HL-60 (cell line): ENCODE results near the gene TEX13A.
A peak's percentile ranks its signal among the peaks of the same experiment; 100 is the strongest.

ENCODE experiments used
- DNase-seq, 2 experiments: peaks; one replicate each; pipeline ENCODE4 v3.0.0-alpha.2; 2010 to 2020; ENCODE audit warnings: low read depth in 1 of 2, low spot score in 1 of 2
- H3K27ac ChIP-seq: fragments of 250-450 bp; sonication (Bioruptor Pico); replicated peaks from 2 replicates; pipeline ENCODE4 v1.5.1; 2020; ENCODE audit warnings: mild to moderate bottlenecking, moderate library complexity
- H3K27me3 ChIP-seq: fragments of 250-450 bp; sonication (Bioruptor Pico); 2 replicates; pipeline ENCODE4 v1.5.1; 2021; ENCODE audit warnings: mild to moderate bottlenecking, moderate library complexity; ENCODE audit not compliant: insufficient read depth, poor library complexity, severe bottlenecking
- H3K4me3 ChIP-seq: replicated peaks from 2 replicates; pipeline ENCODE4 v1.5.1; 2011; ENCODE audit warnings: mild to moderate bottlenecking, control low read depth, low read length; ENCODE audit not compliant: insufficient read depth
- GABPA ChIP-seq: IDR thresholded peaks from 2 replicates; pipeline ENCODE4 v1.6.1; 2012; ENCODE audit warnings: low read depth
- POLR2AphosphoS5 ChIP-seq: IDR thresholded peaks from 2 replicates; pipeline ENCODE4 v1.6.1; 2012; ENCODE audit warnings: low read depth
- SPI1 ChIP-seq: IDR thresholded peaks from 2 replicates; pipeline ENCODE4 v1.6.1; 2012; ENCODE audit warnings: low read depth, mild to moderate bottlenecking, borderline replicate concordance
- TF ChIP-seq, protein P1 (sequence below): IDR thresholded peaks from one replicate; pipeline ENCODE4 v1.5.1; 2011; ENCODE audit warnings: low read length, control low read depth, inconsistent platforms; ENCODE audit not compliant: insufficient read depth
- TF ChIP-seq, protein P2 (sequence below): IDR thresholded peaks from 2 replicates; pipeline ENCODE4 v1.6.1; 2012; ENCODE audit warnings: low read depth; ENCODE audit not compliant: insufficient replicate concordance

The TEX13A gene

DNA sequence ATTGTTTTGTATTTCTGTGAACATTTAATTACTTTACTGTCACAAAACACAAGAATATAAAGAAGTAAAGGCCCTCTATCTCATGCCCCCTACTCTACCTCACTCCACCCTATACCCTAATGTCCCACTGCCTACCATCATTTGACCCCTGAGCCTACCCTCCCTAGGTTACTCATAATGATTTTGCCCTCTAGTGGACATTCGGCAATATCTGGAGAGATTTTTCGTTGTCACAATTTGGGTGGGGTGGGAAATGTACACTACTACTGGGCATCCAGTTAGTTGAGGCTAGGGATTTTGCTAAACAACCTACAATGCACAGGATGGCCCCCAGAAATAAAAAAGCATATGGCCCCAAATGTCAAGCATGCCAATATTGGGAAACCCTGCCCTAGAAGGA is 10.2 kb downstream of the TEX13A start:
- TF ChIP-seq POLR2AphosphoS5 (no peak), GABPA (no peak), SPI1 (no peak)
- TF ChIP-seq, protein P1, sequence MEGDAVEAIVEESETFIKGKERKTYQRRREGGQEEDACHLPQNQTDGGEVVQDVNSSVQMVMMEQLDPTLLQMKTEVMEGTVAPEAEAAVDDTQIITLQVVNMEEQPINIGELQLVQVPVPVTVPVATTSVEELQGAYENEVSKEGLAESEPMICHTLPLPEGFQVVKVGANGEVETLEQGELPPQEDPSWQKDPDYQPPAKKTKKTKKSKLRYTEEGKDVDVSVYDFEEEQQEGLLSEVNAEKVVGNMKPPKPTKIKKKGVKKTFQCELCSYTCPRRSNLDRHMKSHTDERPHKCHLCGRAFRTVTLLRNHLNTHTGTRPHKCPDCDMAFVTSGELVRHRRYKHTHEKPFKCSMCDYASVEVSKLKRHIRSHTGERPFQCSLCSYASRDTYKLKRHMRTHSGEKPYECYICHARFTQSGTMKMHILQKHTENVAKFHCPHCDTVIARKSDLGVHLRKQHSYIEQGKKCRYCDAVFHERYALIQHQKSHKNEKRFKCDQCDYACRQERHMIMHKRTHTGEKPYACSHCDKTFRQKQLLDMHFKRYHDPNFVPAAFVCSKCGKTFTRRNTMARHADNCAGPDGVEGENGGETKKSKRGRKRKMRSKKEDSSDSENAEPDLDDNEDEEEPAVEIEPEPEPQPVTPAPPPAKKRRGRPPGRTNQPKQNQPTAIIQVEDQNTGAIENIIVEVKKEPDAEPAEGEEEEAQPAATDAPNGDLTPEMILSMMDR, result no peak
- TF ChIP-seq, protein P2, sequence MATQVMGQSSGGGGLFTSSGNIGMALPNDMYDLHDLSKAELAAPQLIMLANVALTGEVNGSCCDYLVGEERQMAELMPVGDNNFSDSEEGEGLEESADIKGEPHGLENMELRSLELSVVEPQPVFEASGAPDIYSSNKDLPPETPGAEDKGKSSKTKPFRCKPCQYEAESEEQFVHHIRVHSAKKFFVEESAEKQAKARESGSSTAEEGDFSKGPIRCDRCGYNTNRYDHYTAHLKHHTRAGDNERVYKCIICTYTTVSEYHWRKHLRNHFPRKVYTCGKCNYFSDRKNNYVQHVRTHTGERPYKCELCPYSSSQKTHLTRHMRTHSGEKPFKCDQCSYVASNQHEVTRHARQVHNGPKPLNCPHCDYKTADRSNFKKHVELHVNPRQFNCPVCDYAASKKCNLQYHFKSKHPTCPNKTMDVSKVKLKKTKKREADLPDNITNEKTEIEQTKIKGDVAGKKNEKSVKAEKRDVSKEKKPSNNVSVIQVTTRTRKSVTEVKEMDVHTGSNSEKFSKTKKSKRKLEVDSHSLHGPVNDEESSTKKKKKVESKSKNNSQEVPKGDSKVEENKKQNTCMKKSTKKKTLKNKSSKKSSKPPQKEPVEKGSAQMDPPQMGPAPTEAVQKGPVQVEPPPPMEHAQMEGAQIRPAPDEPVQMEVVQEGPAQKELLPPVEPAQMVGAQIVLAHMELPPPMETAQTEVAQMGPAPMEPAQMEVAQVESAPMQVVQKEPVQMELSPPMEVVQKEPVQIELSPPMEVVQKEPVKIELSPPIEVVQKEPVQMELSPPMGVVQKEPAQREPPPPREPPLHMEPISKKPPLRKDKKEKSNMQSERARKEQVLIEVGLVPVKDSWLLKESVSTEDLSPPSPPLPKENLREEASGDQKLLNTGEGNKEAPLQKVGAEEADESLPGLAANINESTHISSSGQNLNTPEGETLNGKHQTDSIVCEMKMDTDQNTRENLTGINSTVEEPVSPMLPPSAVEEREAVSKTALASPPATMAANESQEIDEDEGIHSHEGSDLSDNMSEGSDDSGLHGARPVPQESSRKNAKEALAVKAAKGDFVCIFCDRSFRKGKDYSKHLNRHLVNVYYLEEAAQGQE, result no peak
- DNase-seq, result no peak

DNA sequence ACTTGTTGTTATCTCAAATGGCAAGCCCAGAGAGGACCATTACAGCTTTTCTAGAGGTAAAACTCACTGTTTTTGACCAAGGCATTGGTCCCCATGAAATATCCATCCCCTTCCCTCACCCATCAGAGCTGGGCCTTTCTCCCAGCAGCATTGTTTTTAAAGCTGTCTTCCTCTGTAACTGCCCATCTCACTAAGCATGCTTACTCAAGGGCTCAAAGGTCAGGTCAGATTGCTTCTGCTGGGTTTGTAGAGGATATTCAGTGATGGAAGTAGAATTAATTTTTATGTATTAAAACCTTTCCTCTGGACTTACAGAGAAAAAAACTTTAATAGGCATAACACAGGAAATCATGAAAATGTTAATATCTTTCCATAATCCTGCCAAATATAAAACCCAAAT is 11.1 kb downstream of the TEX13A start:
- no peak overlapping the region for H3K4me3 ChIP-seq
- H3K27me3 ChIP-seq, result no peaks in the 10 kb centered on the region
- TF ChIP-seq POLR2AphosphoS5 (no peak), GABPA (no peak), SPI1 (no peak)
- TF ChIP-seq, protein P2, result no peak
- TF ChIP-seq, protein P1, result no peak
- DNase-seq, result no peak
- no peak overlapping the region for H3K27ac ChIP-seq

More for the DNA sequence above, 10.2 kb downstream of the TEX13A start:
- Histone ChIP-seq H3K27ac (no peak overlapping the region), H3K27me3 (no peaks in the 10 kb centered on the region), H3K4me3 (no peak overlapping the region)

DNA sequence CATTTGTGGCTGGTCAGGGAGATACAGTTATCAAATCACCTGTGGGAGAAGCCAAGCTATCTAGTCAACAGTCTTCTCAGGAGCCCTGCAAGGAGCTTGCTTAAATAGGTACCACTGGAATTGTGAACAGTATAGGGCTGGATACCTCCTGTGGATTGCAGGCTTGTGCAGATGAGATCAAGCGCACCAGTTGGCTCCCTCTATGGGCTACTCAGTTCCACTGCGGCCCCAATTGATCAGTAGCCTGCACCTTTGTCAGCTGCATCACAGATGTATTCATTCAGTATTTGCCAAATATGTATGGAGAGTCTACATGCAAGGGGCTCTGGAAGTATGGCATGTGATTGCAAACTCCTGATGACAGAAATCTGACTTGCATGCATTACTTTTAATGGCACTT is 28.6 kb downstream of the TEX13A start:
- DNase-seq, result peak in 1 of 2 experiments; percentile 1
- Histone ChIP-seq H3K4me3 (no peak overlapping the region), H3K27ac (no peak overlapping the region), H3K27me3 (no peaks in the 10 kb centered on the region)
- TF ChIP-seq, protein P1, result peak; percentile 1
- TF ChIP-seq GABPA, result no peak
- TF ChIP-seq, protein P2, result no peak
